T-helper 1 cell treated with Interleukin-12 subunit alpha and Interleukin-12 subunit beta and Interleukin-4 antibody, amounts not matched to agents 30 ng/mL and 1 ng/mL, for 36 hours (primary cell): ENCODE measurements around the gene GAREM1. TPM values are rescaled to one million over a fixed set of nuclear protein-coding genes. Genes with fewer than 3 reads are reported as not detected.

Source experiments
- intact Hi-C: fragments of 100-400 bp; cut with micrococcal nuclease; formaldehyde crosslinking; loops from one replicate; pipeline ENCODE4 v1.15.1; 2024
- total RNA-seq: library from RNA; stranded (reverse); gene quantifications from 2 replicates; pipeline ENCODE4 v1.2.3, GENCODE V29; 2022

GAREM1 gene
- total RNA-seq, 1 donor from 2014 or later: 0.15 TPM

DNA sequence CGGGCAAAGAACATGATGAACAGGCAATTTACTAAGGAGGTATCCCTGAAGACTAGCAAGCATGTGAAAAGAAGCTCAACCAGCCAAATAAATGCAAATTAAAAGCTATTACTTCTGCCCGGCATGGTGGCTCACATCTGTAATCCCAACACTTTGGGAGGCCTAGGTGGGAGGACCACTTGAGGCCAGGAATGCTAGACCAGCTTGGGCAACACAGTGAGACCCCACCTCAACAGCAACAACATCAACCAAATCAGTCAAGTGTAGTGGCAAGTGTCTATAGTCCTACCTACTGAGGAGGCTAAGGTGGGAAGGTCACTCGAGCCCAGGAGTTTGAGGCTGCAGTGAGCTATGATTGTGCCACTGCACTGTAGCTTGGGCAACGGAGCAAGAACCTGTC, 141.7 kb downstream of the GAREM1 start:
- intact Hi-C loops: no loop called here

DNA sequence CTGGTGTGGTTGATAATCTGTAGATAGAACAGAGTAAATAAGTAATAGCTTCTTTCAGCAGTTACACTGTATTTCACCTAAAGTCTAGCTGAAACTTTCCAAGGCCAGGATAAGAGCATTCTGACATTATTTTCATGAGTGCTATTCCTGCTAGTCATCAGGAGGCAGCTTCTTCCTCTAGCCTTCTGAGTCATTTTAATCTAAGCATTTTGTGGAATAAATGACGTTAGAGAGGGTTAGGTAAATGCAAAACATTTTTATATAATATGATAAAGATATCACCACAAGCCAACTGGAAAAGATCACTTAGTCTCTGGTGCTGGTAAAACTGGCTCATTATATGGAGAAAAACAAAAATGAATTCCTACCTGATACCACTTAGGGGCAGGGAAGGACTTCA, 142.3 kb downstream of the GAREM1 start:
- intact Hi-C loops: no loop called here

DNA sequence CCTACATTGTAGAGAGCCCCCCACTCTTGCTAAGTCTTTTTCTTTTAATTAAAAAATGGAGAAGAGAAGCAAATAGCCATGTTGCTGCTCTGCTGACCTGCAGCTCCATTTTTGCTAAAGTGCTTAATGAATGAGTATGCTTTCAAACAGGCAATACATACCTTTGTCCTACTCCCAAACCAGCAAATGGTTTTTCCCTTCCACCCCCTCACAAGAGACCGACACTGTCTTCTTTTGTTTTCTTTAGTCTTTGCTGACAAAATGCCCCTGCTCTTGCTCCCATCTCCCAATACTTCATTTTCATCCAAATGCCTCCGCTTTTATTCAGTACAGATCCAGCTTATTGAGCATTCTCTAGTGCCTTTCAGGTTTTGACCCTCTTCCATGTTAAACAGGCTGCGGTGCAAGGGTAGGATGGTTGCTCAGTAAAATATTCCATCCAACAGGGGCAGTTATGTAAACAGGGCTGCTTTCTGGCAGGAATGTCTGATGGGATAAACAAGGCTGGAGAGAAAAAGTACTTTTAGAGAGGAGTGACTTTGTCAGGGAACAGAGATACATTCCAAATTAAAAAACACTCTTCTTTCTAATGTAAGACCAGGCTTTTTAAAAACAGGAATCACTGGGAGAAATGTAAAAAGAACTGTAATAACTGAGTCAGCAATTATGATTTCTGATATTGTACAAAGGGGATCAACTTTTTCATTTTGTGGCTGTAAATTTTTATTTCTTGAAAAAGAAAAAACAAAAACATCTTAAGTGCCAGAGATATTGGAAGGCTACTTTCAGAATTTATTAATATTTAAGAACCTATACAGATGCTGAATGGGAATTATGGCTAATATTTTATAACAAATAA, 144.0 kb downstream of the GAREM1 start:
- intact Hi-C loops: no loop called here

- intact Hi-C loops: no loop called here
These were observed 146.5 kb downstream of the GAREM1 start for GRCh38 chr18:32324181-32324580.

- intact Hi-C loops: no loop called here
These were observed 148.9 kb downstream of the GAREM1 start for GRCh38 chr18:32321826-32322225.

- intact Hi-C loops: no loop called here
These were observed 151.6 kb downstream of the GAREM1 start for GRCh38 chr18:32319084-32319483.

DNA sequence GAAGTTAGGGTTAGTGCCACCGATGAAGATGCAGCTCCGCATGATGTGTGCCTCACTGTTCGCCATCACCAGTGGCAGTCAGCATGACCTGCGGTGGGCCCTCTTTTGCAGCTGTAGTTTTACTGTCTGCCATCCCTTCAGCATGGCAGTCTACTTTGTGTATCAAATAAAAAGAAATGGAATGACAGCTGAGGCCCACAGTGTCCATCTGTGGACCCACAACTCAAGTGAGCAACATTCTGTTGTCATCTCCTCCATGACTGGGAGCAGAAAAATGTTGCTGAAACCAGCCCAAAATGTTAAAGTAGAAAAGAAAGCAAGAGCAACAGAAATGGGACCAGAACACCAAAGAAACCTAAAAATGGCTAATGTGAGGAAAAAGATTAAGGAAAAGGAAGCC, 152.1 kb downstream of the GAREM1 start:
- intact Hi-C loops: no loop called here

DNA sequence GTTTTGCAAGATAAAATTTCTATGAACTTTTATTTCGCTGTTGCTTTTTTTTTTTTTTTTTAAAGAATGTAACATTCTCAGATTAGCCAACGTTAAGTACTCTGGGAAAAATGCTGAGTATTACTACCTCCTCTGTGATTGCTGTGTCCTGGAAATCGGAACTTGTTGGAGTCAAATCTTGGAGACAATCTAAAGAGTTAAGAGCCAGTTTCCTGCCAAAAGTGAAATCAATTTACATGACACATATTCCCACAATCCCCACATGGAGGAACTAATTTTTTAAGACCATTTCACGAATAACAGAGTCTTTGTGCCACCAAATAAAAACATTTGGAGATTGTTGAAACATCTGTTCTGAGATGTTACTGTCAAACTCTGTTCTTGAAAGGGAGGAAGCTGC, 153.0 kb downstream of the GAREM1 start:
- intact Hi-C loops: no loop called here

- intact Hi-C loops: no loop called here
These were observed 154.8 kb downstream of the GAREM1 start for GRCh38 chr18:32315881-32316280.

- intact Hi-C loops: no loop called here
These were observed 159.9 kb downstream of the GAREM1 start for GRCh38 chr18:32310774-32311173.

DNA sequence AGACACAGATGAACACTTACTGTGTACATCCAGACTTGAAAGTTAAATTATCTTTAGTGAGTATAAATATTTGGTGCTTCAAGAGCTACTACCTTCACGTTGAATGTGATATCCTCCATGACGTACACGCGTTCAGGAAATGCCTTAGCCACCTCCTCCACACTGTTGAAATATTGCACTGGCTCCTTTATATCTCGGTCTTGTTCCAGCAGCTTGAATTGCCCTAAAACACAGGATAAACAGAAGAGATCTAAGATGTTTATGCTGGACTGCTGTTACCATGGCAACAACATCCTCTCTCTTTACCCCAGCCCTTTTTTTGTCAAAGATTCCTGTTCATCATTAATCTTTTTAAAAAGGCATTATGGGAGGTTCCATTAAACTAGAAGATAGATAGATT, 160.6 kb downstream of the GAREM1 start:
- intact Hi-C loops: no loop called here

DNA sequence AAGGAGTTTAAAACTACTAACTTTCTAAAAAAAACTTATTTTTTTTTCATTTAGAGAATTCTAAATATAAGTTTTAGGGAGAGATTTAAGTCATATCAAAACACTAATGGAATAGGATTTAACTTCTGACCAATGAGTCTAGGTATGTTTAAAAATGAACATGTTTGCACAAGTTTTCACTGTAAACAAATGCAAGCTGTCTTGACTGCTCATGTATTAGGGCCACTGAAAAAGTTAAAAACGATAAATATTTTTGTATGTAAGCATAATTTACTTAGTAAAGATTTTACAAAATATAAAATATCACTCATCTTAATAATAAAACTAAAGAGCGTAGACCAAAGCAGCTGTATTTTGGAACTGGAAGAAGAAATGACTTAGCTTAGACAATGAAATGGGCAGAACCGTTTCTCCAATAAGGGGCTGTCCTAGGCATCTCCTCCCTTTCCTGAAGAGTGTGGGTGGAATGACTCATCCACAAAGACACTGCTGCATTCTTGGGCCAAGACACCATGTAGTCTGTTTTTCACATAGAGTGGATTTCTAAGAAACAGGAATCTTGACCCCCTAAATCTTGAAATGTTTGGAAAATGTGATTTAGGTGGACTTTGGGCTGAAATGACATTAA, 162.1 kb downstream of the GAREM1 start:
- intact Hi-C loops: no loop called here

GRCh38 chr18:32303400-32303799, 167.3 kb downstream of the GAREM1 start:
- intact Hi-C loops: no loop called here

- intact Hi-C loops: no loop called here
These were observed 167.9 kb downstream of the GAREM1 start for GRCh38 chr18:32302806-32303205.

GRCh38 chr18:32301976-32302743, 168.5 kb downstream of the GAREM1 start:
- intact Hi-C loops: no loop called here

DNA sequence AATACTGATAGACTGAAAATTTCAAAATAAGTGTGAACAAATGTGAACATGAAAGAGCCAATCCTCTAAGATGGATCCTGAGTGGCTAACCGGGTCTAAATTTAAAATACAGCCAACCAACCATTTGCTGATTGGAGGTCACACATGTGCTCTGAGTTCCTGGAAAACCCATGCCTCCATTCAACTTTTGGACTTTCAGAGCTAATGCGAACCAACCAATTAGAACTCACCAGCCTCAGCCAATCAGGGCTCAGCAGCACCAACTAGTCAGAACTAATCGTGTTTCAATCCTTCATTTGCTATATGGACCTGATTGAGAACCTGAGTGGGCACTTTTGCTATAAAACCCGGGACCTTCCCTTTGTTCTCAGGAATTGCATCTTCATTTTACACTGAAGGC, 169.3 kb downstream of the GAREM1 start:
- intact Hi-C loops: no loop called here

- intact Hi-C loops: no loop called here
These were observed 169.8 kb downstream of the GAREM1 start for GRCh38 chr18:32300914-32301313.

GRCh38 chr18:32299484-32299883, 171.2 kb downstream of the GAREM1 start:
- intact Hi-C loops: no loop called here

DNA sequence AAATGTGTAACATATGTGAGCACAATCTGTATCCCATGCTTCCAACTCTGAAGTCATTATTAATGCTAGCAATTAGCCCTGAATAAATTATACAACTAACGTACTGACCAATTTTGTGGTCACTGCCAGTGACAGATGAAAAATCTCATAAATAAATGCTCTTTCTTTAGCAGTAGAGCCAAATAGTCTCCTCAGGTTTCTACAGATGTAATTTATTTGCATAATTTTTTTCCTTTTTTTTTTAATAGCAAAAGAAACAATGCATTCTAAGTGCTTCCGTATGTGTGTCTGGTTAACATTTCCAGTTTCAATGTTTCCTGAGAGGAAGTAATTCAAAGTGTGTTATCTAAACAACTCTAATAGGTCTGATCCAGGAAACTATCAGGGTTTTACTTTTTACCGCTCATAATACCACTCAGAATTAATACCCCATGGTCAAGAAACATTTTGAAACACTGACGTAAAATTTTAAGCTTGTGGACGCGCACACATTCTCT, 172.5 kb downstream of the GAREM1 start:
- intact Hi-C loops: no loop called here

- intact Hi-C loops: no loop called here
These were observed 173.0 kb downstream of the GAREM1 start for GRCh38 chr18:32297579-32298170.

- intact Hi-C loops: no loop called here
These were observed 173.8 kb downstream of the GAREM1 start for GRCh38 chr18:32296851-32297250.

- intact Hi-C loops: no loop called here
These were observed 175.1 kb downstream of the GAREM1 start for GRCh38 chr18:32295604-32296003.
